SK-N-SH (cell line): Measurements from ENCODE around the gene THEM5.

Experiments used
- CTCF ChIP-seq: fragments of 200-600 bp; sonication (generic); IDR thresholded peaks from 2 replicates; pipeline ENCODE4 v1.6.1; 2017; ENCODE audit warnings: antibody characterized with exemption, mild to moderate bottlenecking, moderate library complexity
- IRF3 ChIP-seq: fragments of 150-350 bp; IDR thresholded peaks from 2 replicates; pipeline ENCODE4 v1.6.1; 2016; ENCODE audit warnings: mild to moderate bottlenecking, low read depth, low read length
- MAX ChIP-seq: IDR thresholded peaks from 2 replicates; pipeline ENCODE4 v1.4.0; 2012; ENCODE audit warnings: low read depth
- NFIC ChIP-seq: IDR thresholded peaks from 2 replicates; pipeline ENCODE4 v1.4.0; 2012; ENCODE audit warnings: borderline replicate concordance
- RFX5 ChIP-seq: IDR thresholded peaks from 2 replicates; pipeline ENCODE4 v1.6.1; 2012; ENCODE audit warnings: mild to moderate bottlenecking, improper control_type of control experiment, low read length
- TAF1 ChIP-seq: IDR thresholded peaks from 2 replicates; pipeline ENCODE4 v1.6.1; 2012; ENCODE audit warnings: low read depth, mild to moderate bottlenecking, low read length, moderate library complexity, borderline replicate concordance
- USF1 ChIP-seq: IDR thresholded peaks from 2 replicates; pipeline ENCODE4 v1.4.0; 2012; ENCODE audit warnings: low read depth, borderline replicate concordance

GRCh38 chr1:151819227-151819835, 34.2 kb downstream of the THEM5 start:
- TF ChIP-seq CTCF (no peak), IRF3 (no peak), NFIC (no peak), USF1 (no peak), RFX5 (no peak), MAX (no peak), TAF1 (no peak)
